Measurements from ENCODE around the gene TBC1D10A.

Gene TBC1D10A

GRCh38 chr22:30285176-30285845, 41.4 kb downstream of the TBC1D10A start:
- DNase-seq: no peak

GRCh38 chr22:30284666-30285065, 42.1 kb downstream of the TBC1D10A start:
- DNase-seq: no peak

GRCh38 chr22:30284172-30284571, 42.6 kb downstream of the TBC1D10A start:
- no peak for DNase-seq

- no peak for DNase-seq
Measured at GRCh38 chr22:30283342-30283741, 43.4 kb downstream of the TBC1D10A start.

- DNase-seq: peak; percentile 48
Measured at GRCh38 chr22:30282616-30283046, 44.1 kb downstream of the TBC1D10A start.

DNA sequence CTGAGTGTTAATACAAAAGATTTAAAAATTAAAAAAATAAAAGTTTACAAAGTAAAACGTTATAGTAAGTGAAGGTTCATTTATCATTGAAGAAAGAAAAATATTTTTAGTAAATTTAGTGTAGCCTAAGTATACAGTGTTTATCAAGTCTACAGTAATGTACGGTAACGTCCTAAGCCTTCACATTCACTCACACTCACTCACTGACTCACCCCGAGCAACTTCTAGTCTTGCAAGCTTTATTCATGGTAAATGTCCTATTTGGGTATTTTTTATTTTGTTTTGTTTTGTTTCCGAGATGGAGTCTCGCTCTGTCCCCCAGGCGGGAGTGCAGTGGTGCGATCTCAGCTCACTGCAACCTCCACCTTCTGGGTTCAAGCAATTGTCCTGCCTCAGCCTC, 46.2 kb downstream of the TBC1D10A start:
- DNase-seq: no peak

DNA sequence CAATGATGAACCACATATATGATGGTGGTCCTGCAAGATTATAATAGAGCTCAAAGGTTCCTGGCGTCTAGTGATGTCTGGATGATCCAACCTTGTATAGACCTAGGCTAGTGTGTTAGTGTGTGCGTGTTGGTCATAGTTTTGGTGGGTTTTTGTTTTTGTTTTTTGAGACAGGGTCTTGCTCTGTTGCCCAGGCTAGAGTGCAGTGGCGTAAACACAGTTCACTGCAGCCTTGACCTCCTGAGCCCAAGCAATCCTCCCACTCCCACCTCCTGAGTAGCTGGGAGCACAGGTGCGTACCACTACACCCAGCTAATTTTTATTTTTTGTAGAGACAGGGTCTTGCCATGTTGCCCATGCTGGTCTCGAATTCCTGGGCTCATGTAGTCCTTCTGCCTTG, 46.8 kb downstream of the TBC1D10A start:
- no peak for DNase-seq

DNA sequence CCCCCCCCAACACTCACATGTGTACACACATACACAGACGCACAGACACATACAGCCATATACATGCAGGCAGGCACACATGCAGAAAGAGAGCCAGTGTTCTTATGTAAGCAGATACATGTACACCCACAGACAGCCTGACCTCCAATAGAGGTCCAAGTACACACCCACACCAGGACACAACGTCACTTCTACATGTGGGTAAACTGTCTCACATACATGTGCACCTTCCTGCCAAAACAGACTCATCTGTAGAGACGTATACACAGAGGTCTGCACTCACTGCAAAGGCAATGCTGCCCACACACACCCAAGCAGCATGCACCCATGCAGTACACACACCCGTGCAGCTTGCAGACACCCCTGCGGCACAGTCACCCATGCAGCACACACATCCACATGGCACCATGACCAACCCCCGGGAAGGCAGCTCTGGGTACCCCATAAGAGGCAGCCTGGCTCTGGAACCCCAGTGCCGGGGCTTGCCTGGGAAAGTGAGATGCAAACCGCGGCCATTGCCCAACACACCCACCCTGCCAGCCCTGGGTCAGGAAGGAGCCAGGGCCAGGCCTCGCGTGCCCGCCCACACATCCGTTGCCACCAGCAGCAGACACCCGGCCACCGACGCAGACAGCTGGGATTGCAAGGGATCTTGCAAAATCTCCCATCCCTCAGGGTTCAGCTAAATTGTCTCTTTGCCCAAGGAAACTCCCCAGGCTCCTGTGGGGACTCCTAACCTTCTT, 47.5 kb downstream of the TBC1D10A start:
- DNase-seq: peak; percentile 86

- peak; percentile 76 for DNase-seq
Measured at GRCh38 chr22:30277547-30278344, 49.0 kb downstream of the TBC1D10A start.

DNA sequence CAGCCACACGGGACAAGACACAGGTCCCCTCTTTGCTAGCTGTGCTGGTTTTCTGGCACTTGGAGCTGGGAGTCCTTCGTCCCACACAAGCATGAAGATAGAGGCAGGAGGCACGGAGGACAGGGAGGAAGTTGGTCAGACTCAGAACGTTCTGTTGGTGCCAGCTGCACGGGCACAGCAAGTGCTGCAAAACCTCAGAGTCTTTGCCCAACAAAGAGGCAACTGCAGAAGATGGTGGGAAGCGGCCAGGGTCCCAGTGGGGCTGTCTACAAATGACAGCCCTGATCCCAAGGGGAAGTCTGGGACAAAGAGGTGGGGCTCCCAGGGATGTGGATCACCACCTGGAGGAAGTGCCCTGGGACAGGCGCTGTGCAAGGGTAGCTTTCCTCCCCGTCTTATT, 50.7 kb downstream of the TBC1D10A start:
- DNase-seq: peak; percentile 25

GRCh38 chr22:30275625-30276024, 51.1 kb downstream of the TBC1D10A start:
- no peak for DNase-seq

GRCh38 chr22:30274437-30274812, 52.3 kb downstream of the TBC1D10A start:
- DNase-seq: no peak

- DNase-seq: no peak
Measured at GRCh38 chr22:30273711-30274436, 52.9 kb downstream of the TBC1D10A start.

DNA sequence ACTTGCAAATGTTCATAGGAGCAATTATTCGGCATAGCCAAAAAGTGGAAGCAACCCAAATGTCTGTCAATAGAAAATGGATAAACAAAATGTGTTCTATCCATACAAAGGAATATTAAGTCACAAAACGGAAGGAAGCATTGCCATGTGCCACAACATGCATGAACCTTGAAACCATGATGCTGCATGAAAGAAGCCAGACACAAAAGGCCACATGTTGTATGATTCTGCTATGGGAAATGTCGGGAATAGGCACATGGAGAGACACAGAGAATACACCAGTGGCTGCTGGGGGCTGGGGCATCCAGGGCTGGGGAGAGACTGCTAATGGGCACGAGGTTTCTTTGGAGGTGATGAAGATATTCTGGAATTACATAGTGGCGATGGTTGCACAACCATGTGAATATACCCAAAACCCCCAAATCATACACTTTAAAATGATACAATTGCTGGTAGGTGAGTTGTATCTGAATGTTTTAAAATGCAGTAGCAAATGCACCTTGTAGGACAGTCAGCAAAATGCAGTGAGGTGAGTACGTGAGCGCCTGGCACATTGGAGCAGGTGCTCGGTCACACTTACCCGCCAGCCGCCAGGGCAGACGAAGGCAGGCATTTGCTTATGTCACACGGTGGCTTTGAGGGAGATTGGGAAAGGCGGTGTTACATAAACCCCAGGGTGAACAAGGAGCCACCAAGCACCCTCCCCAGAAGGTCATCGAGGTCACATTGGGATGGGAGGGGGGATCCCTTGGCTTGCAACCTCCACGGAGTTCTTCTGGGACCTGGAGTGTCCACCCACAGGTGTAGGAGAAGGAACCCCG, 53.8 kb downstream of the TBC1D10A start:
- peak; percentile 66 for DNase-seq

- DNase-seq: peak; percentile 95
Measured at GRCh38 chr22:30270832-30271231, 55.9 kb downstream of the TBC1D10A start.

- DNase-seq: no peak
Measured at GRCh38 chr22:30268331-30268730, 58.4 kb downstream of the TBC1D10A start.

- DNase-seq: peak; percentile 67
Measured at GRCh38 chr22:30267382-30268302, 59.1 kb downstream of the TBC1D10A start.

GRCh38 chr22:30266445-30267381, 60.0 kb downstream of the TBC1D10A start, which contains the start of gene OSM:
OSM (minus strand) TSS chr22:30266851; CDS start chr22:30266799, 52 bp downstream.
- peak; percentile 92 for DNase-seq

- peak; percentile 87 for DNase-seq
Measured at GRCh38 chr22:30265823-30266444, 60.8 kb downstream of the TBC1D10A start.

All from MV-4-11 (cell line).